IPS DF 19.7 (cell line): Measurements from ENCODE around the gene PRMT3.
"Not testable (repeated sequence)": the region's sequence is repeated elsewhere in the genome, so short reads cannot be mapped to it uniquely, and the experiment has no call there.

Source experiments
- DNase-seq: peaks from one replicate; pipeline ENCODE4 v3.0.0-alpha.2; 2013; ENCODE audit warnings: low read depth, low spot score

Gene PRMT3

DNA sequence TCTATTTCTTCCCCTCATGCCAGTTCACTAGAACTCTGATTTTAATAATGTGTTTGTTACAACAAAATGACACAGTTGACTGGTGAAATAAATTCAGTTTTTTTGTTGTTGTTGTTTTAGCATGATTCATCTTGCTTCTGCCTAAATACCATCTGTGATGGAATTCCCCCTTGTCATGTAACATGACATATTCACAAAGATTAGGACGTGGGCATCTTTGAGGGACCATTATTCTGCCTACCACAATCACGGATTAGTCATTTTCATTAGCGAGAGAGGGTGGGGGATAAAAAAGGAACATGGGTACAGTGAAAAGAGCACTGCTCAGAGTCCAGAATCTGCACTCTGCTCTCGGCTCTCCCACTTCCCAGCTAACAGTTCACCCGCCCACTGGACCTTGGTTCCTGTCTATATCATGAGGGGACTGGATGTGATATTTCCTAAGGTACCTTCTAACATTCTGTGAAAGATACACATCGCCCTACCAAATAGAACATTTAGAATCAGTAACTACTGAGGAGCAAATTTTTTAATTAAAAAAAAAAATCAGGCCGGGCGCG, 12.7 kb upstream of the PRMT3 start:
- DNase-seq = no peak

- no peak for DNase-seq
Observed at GRCh38 chr11:20376162-20376730, 11.3 kb upstream of the PRMT3 start.

DNA sequence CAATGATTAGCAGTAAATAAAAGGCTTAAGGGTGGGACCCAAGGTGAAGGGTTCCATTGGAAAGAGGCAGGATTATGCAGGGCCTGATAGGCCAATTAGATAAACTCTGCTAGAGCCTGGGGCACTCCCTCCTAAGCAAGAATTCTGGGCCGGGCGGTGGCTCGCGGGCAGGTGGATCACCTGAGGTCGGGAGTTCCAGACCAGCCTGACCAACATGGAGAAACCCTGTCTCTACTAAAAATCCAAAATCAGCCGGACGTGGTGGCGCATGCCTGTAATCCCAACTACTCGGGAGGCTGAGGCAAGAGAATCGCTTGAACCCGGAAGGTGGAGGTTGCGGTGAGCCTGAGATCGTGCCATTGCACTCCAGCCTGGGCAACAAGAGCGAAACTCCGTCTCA, 1.5 kb upstream of the PRMT3 start:
- DNase-seq = not testable (repeated sequence)

DNA sequence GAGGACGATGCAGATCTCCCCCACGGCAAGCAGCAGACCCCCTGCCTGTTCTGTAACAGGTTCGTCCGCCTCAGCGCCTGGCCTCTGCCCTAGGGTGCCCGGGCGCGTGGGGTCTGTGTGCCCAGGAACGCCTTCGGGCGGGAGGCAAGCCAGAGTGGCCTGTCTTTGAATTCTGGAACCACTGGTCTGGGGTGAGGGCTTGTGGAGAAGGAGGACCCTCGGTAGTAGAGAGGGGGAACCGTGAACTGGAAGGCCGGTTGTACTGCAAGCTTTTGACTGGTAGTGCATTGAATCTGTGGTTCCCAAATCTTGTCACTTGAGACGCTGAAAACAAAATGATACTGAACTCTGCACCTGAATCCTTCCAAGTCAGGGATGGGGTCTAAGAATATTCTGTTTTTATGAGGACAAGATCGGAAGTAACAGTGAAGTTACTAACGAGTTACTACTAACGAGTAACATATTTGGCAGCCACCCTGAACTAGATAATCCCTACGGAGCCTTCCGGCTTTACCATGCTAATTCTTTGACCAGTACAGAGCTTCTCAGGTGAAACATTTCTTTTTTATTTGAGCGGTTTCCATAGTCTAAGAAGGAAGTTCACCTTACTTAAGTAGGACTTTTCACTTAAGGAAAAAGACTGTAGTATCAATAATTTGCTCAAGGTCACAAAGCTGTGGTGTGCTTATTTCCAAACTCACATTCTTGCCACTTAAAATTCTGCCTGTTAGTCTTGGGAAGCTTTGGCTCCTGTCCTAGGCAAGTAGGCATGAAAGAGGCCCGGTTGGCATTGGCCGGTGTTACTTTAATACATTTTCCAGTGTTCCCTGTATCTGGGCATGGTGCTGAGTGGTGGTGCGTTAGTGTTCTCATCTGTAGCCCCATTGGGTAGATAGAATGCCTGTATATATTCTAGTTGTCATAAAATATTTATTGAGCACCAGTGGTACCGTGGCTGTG, 860 bp downstream of the PRMT3 start:
- DNase-seq = no peak

DNA sequence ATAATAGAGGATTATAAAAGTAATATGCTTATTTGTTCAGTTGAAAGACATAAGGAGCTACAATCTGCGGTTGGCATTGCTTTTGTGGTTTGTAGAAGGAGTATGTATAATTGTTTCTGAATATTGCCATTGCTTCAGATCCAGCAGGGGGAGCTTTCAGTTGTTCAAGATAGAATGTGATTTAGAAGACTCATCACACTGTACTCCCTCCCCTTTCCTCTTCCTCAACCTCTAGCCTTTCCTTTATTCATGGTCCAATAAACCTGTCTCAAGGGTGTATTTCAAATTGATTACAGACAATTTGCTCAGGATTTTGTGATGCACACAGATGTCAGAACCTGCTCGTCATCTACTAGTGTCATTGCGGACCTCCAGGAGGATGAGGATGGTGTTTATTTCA, 9.8 kb downstream of the PRMT3 start:
- no peak for DNase-seq

DNA sequence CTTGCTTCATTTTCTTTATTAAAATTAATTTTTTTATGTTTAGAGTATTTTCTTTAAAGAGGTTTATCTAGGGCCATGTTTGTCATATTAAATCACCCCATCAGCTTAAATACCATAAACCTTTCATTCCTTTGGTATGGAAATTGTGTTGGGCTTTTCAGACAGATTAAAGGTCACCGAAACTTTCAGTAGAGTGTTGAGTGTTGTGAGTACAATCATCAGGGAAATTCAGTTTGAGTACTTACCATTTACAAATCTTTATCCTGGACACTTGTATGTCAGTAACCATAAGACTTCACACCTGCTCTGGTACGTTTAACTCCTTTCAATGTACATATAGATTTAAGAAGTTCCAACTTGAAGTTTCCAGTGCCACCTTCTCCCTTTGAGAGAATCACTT, 12.0 kb downstream of the PRMT3 start:
- no peak for DNase-seq

DNA sequence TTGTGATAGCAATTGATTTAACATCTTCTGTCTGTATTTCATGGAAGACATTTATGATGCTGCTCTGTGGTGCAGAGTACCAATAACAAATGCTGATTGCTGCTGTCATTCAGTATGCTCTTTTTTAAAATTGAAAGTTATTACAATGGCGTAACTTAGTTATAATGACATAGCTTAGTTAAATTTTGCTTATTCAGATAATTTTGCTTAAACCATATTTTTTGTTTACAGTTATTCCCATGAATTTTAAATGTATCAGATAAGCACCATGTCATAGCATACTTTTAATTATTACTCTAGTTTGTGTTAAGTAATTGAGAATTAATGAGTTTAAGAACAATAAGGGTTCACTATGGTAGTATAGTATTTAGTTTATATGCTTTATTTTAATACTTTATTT, 15.5 kb downstream of the PRMT3 start:
- DNase-seq = no peak

GRCh38 chr11:20406484-20406883, 19.0 kb downstream of the PRMT3 start:
- DNase-seq = no peak

- DNase-seq = no peak
Observed at GRCh38 chr11:20407344-20407743, 19.8 kb downstream of the PRMT3 start.

DNA sequence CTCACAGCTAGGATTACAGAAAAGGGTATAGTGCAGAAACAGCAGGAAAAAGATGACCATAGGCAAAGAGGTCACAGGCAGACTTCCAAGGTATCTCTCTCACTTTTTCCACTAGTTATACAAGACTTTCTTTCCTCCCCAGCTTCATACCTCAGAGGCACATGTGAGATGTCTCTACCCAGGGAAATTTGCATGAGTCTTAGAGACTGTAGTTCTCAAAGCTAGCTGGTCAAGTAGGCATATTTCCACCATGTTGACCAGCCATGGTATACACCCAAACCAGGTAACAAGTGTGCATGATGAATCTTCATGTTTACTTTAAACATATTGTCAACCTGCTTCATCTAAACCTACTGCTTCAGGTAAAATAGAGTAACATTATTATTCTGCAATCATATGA, 27.9 kb downstream of the PRMT3 start:
- no peak for DNase-seq

GRCh38 chr11:20417771-20418170, 30.3 kb downstream of the PRMT3 start:
- no peak for DNase-seq

GRCh38 chr11:20421946-20422345, 34.4 kb downstream of the PRMT3 start:
- no peak for DNase-seq

GRCh38 chr11:20429216-20429615, 41.7 kb downstream of the PRMT3 start:
- DNase-seq = no peak

GRCh38 chr11:20438637-20439036, 51.1 kb downstream of the PRMT3 start:
- DNase-seq = no peak

DNA sequence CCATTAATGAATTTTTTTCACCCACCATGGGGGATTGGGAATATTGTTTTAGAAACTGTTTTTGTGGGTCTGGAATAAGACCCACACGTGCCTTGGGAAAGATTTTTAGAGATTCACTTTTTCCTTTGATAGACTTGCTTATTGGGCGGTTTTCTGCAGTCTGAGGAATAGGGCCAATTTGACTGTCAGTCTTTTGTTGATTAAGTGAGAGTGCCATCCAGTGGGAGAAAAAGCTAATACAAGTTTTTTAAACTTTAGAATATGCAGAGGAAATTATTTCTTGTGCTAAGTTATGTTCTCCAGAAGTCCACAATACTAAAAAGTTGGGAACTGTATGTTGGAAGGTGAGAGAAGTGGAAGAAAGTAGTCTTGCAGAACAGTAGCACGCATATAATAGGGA, 56.1 kb downstream of the PRMT3 start:
- DNase-seq = no peak

DNA sequence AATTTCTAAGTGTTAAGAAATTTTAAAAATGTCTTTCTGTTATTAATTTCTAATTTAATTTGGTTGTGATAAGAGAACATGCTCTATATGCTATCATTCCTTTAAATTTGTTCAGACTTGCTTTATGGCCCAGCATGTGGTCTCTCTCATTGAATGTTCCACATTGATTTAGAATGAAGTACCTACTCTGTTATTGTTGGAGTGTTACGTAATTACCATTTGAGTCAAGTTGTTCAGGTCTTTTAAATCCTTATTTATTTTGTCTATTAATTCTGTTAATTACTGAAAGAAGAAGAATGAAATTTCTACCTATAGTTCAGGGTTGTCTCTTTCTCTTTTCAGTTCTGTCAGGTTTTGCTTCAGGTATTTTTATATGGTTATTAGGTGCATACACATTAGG, 57.0 kb downstream of the PRMT3 start:
- no peak for DNase-seq

GRCh38 chr11:20448834-20449233, 61.3 kb downstream of the PRMT3 start:
- no peak for DNase-seq

- DNase-seq = no peak
Observed at GRCh38 chr11:20450829-20451228, 63.3 kb downstream of the PRMT3 start.

GRCh38 chr11:20451568-20451967, 64.1 kb downstream of the PRMT3 start:
- DNase-seq = no peak

- DNase-seq = no peak
Observed at GRCh38 chr11:20452585-20452984, 65.1 kb downstream of the PRMT3 start.

DNA sequence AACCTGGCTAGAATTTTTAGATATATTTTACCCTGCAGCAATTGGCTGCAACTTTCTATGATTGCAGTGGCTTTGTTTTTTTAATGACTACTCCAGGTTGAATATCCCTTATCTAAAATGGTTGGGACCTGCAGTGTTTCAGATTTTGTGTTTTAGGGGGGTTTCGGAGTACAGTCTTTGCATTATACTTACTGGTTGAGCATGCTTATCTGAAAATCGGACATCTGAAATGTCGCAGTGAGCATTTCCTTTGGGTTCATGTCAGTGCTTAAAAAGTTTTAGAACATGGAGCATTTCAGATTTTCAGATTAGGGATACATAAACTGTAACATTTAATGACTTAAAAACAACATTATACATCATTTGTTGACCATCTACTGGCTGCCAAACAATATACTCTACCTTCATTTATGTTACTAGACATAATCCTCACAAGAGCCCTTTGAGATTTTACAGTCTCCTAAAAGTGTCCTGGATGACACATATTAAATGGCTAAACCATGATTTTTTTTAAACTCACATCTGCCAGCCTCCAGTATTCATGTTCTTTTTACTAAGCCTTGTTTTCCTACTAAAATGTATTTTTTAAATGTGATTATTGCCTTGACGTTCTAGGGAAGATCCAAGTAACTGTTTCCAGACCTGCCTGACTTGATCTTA, 66.3 kb downstream of the PRMT3 start:
- no peak for DNase-seq

GRCh38 chr11:20457001-20457799, 69.7 kb downstream of the PRMT3 start:
- DNase-seq = no peak
